ENCODE measurements around the gene TSPAN4.

DNA sequence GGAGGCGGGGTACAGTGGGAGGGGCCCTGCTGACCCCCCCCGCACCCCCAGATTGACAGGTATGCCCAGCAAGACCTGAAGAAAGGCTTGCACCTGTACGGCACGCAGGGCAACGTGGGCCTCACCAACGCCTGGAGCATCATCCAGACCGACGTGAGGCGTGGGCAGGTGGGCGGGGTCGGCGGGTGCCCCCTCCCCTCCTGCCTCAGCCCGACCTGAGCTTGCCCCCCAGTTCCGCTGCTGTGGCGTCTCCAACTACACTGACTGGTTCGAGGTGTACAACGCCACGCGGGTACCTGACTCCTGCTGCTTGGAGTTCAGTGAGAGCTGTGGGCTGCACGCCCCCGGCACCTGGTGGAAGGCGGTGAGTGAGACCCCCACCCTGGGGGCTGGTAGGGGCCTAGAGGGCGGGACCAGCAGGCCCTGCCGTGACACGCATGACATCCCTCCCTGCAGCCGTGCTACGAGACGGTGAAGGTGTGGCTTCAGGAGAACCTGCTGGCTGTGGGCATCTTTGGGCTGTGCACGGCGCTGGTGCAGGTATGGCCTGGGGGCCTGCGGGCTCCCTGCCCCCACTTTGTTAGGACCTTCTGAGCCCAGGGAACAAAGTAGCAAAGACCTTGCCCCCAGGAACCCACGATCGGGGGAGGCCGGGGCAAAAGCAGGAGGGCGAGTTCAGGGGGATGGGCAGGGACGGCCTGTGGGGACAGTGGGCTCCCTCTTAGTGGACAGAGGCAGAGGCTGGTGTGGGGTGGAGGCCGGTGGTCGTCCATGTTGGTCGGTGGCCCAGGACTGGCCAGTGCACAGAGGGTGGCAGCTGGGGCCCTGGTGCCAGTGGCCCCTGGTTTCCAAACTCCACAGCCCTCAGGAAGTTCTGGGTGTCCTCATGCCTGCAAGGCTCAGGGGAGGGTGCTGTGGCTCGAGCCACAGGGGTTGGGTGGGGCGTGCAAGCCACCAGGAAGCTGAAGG is 23.1 kb downstream of the TSPAN4 start:
- TF ChIP-seq, protein P1, sequence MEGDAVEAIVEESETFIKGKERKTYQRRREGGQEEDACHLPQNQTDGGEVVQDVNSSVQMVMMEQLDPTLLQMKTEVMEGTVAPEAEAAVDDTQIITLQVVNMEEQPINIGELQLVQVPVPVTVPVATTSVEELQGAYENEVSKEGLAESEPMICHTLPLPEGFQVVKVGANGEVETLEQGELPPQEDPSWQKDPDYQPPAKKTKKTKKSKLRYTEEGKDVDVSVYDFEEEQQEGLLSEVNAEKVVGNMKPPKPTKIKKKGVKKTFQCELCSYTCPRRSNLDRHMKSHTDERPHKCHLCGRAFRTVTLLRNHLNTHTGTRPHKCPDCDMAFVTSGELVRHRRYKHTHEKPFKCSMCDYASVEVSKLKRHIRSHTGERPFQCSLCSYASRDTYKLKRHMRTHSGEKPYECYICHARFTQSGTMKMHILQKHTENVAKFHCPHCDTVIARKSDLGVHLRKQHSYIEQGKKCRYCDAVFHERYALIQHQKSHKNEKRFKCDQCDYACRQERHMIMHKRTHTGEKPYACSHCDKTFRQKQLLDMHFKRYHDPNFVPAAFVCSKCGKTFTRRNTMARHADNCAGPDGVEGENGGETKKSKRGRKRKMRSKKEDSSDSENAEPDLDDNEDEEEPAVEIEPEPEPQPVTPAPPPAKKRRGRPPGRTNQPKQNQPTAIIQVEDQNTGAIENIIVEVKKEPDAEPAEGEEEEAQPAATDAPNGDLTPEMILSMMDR (IDR thresholded peaks at IDR 0.05), result no peak
- no peak for TF ChIP-seq POLR2A (IDR thresholded peaks at IDR 0.05)

All from lower leg skin (tissue), 3 donors.